A549 (cell line): ENCODE data around the gene COPE. TPM values are rescaled to one million over a fixed set of nuclear protein-coding genes. Genes with fewer than 3 reads are reported as not detected.
"Not testable (repeated sequence)": the region's sequence is repeated elsewhere in the genome, so short reads cannot be mapped to it uniquely, and the experiment has no call there.

Experiments
- ATAC-seq, 2 experiments: fragments of 200-7000 bp in 1 of 2; fragments of >200 bp in 1 of 2; cut with Nextera tagmentation in 1 of 2; cut with Tn5 transposase in 1 of 2; 3 replicates each; pipeline versions ENCODE4 v1.8.0 to v1.9.1; 2018 to 2020; ENCODE audit warnings: mild to moderate bottlenecking in 1 of 2, moderate library complexity in 1 of 2
- CTCF ChIA-PET: fragments of 300-600 bp; sonication (Branson Sonifier 250); formaldehyde crosslinking; extraction: SDS; loops from one replicate; lab custom pipeline; 2021; ENCODE audit warnings: antibody characterized with exemption, inconsistent platforms; lab: Yijun Ruan, JAX
- POLR2A ChIA-PET: fragments of 350-600 bp; formaldehyde crosslinking; extraction: SDS; loops from one replicate; lab custom pipeline; 2021; ENCODE audit warnings: antibody characterized with exemption, inconsistent platforms; lab: Yijun Ruan, JAX
- DNase-seq, 2 experiments: peaks; one replicate each; pipeline versions ENCODE4 v3.0.0 to v3.0.0-alpha.2; 2011 to 2016; ENCODE audit warnings: low read depth in 1 of 2, low spot score in 1 of 2
- FAIRE-seq: peaks from 2 replicates; lab custom pipeline; 2011; peaks lifted over from hg19 to GRCh38; lab: Jason Lieb, UNC
- H3K27ac ChIP-seq, 2 experiments: fragments of >200 bp; sonication (Bioruptor Twin); formaldehyde crosslinking; 3 replicates each; pipeline ENCODE4 v1.5.1; 2016 to 2017
- H3K4me1 ChIP-seq: fragments of >200 bp; sonication (Bioruptor Twin); formaldehyde crosslinking; 3 replicates; pipeline ENCODE4 v1.6.1; 2016
- H3K4me2 ChIP-seq: fragments of >200 bp; sonication (Bioruptor Twin); formaldehyde crosslinking; 3 replicates; pipeline ENCODE4 v1.6.1; 2016
- H3K4me3 ChIP-seq: fragments of >200 bp; sonication (Bioruptor Twin); formaldehyde crosslinking; 3 replicates; pipeline ENCODE4 v1.5.1; 2016
- H3K9me3 ChIP-seq: fragments of >200 bp; sonication (Bioruptor Twin); formaldehyde crosslinking; 3 replicates; pipeline ENCODE4 v1.6.1; 2016
- CHD2 ChIP-seq: fragments of 150-350 bp; IDR thresholded peaks from 2 replicates; pipeline ENCODE4 v1.6.1; 2014; ENCODE audit warnings: low read length; ENCODE audit not compliant: partially characterized antibody
- CHD4 ChIP-seq: fragments of 200-600 bp; sonication (generic); IDR thresholded peaks from 2 replicates; pipeline ENCODE4 v1.6.1; 2016; ENCODE audit warnings: antibody characterized with exemption, mild to moderate bottlenecking, borderline replicate concordance
- ESRRA ChIP-seq: fragments of 150-350 bp; IDR thresholded peaks from 2 replicates; pipeline ENCODE4 v1.6.1; 2014; ENCODE audit warnings: mild to moderate bottlenecking, low read length, borderline replicate concordance
- FOXS1 ChIP-seq: fragments of 250-450 bp; sonication (Bioruptor Pico); IDR thresholded peaks from 2 replicates; pipeline ENCODE4 v1.5.0; 2020; ENCODE audit warnings: mild to moderate bottlenecking, moderate library complexity
- GATA3 ChIP-seq: IDR thresholded peaks from 2 replicates; pipeline ENCODE4 v1.6.1; 2012; ENCODE audit warnings: borderline replicate concordance
- HOXA7 ChIP-seq: fragments of 250-450 bp; sonication (Bioruptor Pico); IDR thresholded peaks from 2 replicates; pipeline ENCODE4 v1.5.0; 2020; ENCODE audit warnings: mild to moderate bottlenecking, moderate library complexity
- KDM5A ChIP-seq: fragments of 200-600 bp; sonication (generic); IDR thresholded peaks from 2 replicates; pipeline ENCODE4 v1.6.1; 2016; ENCODE audit warnings: antibody characterized with exemption, mild to moderate bottlenecking
- MAZ ChIP-seq: fragments of 150-350 bp; IDR thresholded peaks from 2 replicates; pipeline ENCODE4 v1.6.1; 2014; ENCODE audit warnings: antibody characterized with exemption, low read depth, low read length, borderline replicate concordance
- NFE2L2 ChIP-seq: fragments of 150-350 bp; conservative IDR thresholded peaks from 2 replicates; pipeline ENCODE4 v1.6.1; 2014; ENCODE audit warnings: low read length
- NPAS2 ChIP-seq: fragments of 250-450 bp; sonication (Bioruptor Pico); IDR thresholded peaks from 2 replicates; pipeline ENCODE4 v1.8.0; 2022; ENCODE audit warnings: mild to moderate bottlenecking, moderate library complexity, borderline replicate concordance
- PHF8 ChIP-seq: fragments of 200-600 bp; sonication (generic); IDR thresholded peaks from 2 replicates; pipeline ENCODE4 v1.6.1; 2016; ENCODE audit warnings: low read depth, mild to moderate bottlenecking, antibody characterized with exemption, moderate library complexity, borderline replicate concordance
- POLR2A ChIP-seq: IDR thresholded peaks from 2 replicates; pipeline ENCODE4 v1.6.1; 2012; ENCODE audit warnings: mild to moderate bottlenecking, low read length
- RAD21 ChIP-seq, 2 experiments: fragments of >200 bp in 1 of 2; sonication (Bioruptor Twin) in 1 of 2; formaldehyde crosslinking in 1 of 2; IDR thresholded peaks in 1 of 2; conservative IDR thresholded peaks in 1 of 2; 2 replicates in 1 of 2; 3 replicates in 1 of 2; pipeline ENCODE4 v1.6.1; 2012 to 2018; ENCODE audit warnings: inconsistent platforms in 1 of 2
- RARB ChIP-seq: fragments of 250-450 bp; sonication (Bioruptor Pico); IDR thresholded peaks from 2 replicates; pipeline ENCODE4 v1.8.0; 2021; ENCODE audit warnings: mild to moderate bottlenecking, moderate library complexity
- RCOR1 ChIP-seq: fragments of 150-350 bp; IDR thresholded peaks from 2 replicates; pipeline ENCODE4 v1.6.1; 2014; ENCODE audit warnings: antibody characterized with exemption, low read length, low read depth
- RNF2 ChIP-seq: fragments of 200-600 bp; sonication (generic); IDR thresholded peaks from 2 replicates; pipeline ENCODE4 v1.6.1; 2016; ENCODE audit warnings: low read depth, mild to moderate bottlenecking, antibody characterized with exemption, moderate library complexity, borderline replicate concordance
- SMC3 ChIP-seq: fragments of >200 bp; sonication (Bioruptor Twin); formaldehyde crosslinking; IDR thresholded peaks from 3 replicates; pipeline ENCODE4 v1.6.1; 2018; ENCODE audit warnings: inconsistent platforms
- SREBF2 ChIP-seq: fragments of 450-650 bp; IDR thresholded peaks from 2 replicates; pipeline ENCODE4 v1.6.1; 2014; ENCODE audit warnings: mild to moderate bottlenecking, moderate library complexity
- ZC3H11A ChIP-seq: fragments of 450-650 bp; IDR thresholded peaks from 2 replicates; pipeline ENCODE4 v1.6.1; 2014; ENCODE audit warnings: antibody characterized with exemption, mild to moderate bottlenecking
- ZFP36 ChIP-seq: fragments of 450-650 bp; IDR thresholded peaks from 2 replicates; pipeline ENCODE4 v1.6.1; 2014; ENCODE audit warnings: borderline replicate concordance; ENCODE audit not compliant: partially characterized antibody
- ZSCAN20 ChIP-seq: fragments of 250-450 bp; sonication (Bioruptor Pico); IDR thresholded peaks from 2 replicates; pipeline ENCODE4 v1.8.0; 2022; ENCODE audit warnings: mild to moderate bottlenecking, moderate library complexity
- WGBS: methylation state at CpG from one replicate; pipeline ENCODE4 v1.1.6; 2017; ENCODE audit errors: missing lambda C conversion rate; 5-methylcytosine and 5-hydroxymethylcytosine counted together
- polyA plus RNA-seq, 4 experiments: library from polyadenylated mRNA; depleted of rRNA in 3 of 4; stranded (reverse); fragments of >200 nt; fragmentation: RNase III in 1 of 4; extraction: RNeasy Plus Mini Kit Qiagen cat#74134 plus additional on column Dnase treatment in 1 of 4; gene quantifications; 2 replicates in 3 of 4; 3 replicates in 1 of 4; pipeline ENCODE4 v1.2.3, GENCODE V29; 2011 to 2017
- TF ChIP-seq, protein P1 (sequence below): IDR thresholded peaks from 2 replicates; pipeline ENCODE4 v1.6.1; 2012
- TF ChIP-seq, protein P2 (sequence below): fragments of 150-350 bp; IDR thresholded peaks from 2 replicates; pipeline ENCODE4 v1.6.1; 2014; ENCODE audit warnings: low read depth, mild to moderate bottlenecking, low read length
- TF ChIP-seq, protein P3 (sequence below): fragments of >200 bp; sonication (Bioruptor Twin); formaldehyde crosslinking; IDR thresholded peaks from 3 replicates; pipeline ENCODE4 v1.5.1; 2016
- TF ChIP-seq, protein P4 (sequence below): IDR thresholded peaks from 2 replicates; pipeline ENCODE4 v1.6.1; 2012; ENCODE audit warnings: low read depth, borderline replicate concordance

Gene COPE
- polyA plus RNA-seq, 2 of the 4 experiments (the other 2 are of a cell fraction) = 94.0 to 114 TPM

DNA sequence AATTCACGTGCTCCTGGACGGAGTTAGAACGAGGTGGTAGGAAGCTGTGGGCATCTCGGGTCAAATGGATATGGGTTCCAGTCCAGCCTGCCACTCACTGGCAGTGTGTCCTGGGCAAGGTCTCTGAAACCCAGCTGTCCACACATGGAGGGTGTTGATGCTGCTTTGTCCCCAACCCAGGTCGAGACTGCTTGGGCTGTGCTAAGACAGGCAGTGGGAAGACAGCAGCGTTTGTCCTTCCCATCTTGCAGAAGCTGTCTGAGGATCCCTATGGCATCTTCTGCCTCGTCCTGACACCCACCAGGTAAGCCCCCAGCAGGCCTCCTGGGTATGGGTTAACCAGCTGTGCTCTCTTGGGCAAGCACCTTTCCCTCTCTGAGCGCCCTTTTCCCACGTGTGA, 1.2 kb upstream of the COPE start:
- ChIA-PET CTCF (interaction anchor here (0.7 to 2.3 kb wide), 3 partner anchors 13 to 66 kb away, joined by 3 to 8 read pairs (median 3); no protein-coding TSS in a partner anchor), POLR2A (no interaction called here)
- H3K4me3 ChIP-seq = peak overlapping the region; percentile 91
- H3K9me3 ChIP-seq = no peaks in the 10 kb centered on the region
- ATAC-seq (no peak), FAIRE-seq (no peak), DNase-seq (no peak)
- 32% methylated on average over 8 of the region's 9 CpGs for WGBS
- peak overlapping the region; percentile 99 for H3K4me2 ChIP-seq
- peaks cover 8% of the 10 kb centered on the region; the same call in 1 of the 3 replicates for H3K4me1 ChIP-seq
- H3K27ac ChIP-seq = peak overlapping the region; percentile 77 to 88
- TF ChIP-seq POLR2A (no peak), NPAS2 (no peak)

DNA sequence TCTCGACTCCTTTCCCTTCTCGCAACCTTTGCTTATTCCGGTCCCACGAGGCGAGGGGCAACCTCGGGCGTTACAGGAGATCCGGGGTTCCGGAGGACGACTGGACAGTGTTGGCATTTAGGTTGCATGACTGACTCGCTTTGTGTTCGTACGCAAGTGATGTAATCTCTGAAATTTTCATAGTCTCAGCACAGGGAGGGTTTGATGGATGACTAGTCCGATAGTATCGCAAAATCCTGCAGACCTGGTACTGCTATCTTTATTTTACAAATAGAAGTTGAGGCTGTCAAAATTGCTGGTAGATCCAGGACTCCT, 670 bp upstream of the COPE start:
- TF ChIP-seq PHF8 (0 out of 2 replicates have a peak, but pooled peaks have one; percentile 46), SREBF2 (no peak), KDM5A (peak; percentile 40; the same call in 1 of the 2 replicates)
- Histone ChIP-seq H3K4me2 (peak overlapping the region; percentile 99), H3K9me3 (no peaks in the 10 kb centered on the region), H3K27ac (peak overlapping the region; percentile 77 to 88), H3K4me1 (peaks cover 8% of the 10 kb centered on the region; the same call in 1 of the 3 replicates), H3K4me3 (peak overlapping the region; percentile 91)
- POLR2A ChIA-PET = interaction anchor here (0.5 to 1.3 kb wide), 8 partner anchors 20 to 438 kb away, joined by 3 to 5 read pairs (median 4); partner anchors contain the start of genes CERS1 and UPF1
- DNase-seq (no peak), ATAC-seq (0 out of 6 replicates have a peak, but pooled peaks of 1 of the 2 experiments have one; percentile 4), FAIRE-seq (no peak)
- CTCF ChIA-PET = interaction anchor here (1.2 to 2.7 kb wide), 2 partner anchors 24 to 67 kb away, joined by 3 to 28 read pairs; no protein-coding TSS in a partner anchor
- 1% methylated on average over 15 of the region's 15 CpGs for WGBS

DNA sequence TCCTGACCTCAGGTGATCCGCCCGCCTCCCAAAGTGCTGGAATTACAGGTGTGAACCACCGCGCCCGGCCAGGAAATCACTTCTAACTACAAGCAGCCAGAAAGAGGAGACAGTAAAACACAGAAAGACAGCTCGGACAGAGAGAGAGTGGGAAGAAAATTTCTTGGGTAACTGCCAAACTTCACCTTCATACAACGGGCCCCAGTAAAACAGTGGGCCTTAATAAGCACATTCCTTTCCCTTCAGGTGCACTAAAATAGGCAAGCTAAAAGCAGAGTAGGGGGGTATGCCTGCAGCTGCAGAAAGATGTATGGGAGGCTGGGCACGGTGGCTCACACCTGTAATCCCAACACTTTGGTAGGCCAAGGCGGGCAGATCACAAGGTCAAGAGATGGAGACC, 1.6 kb downstream of the COPE start:
- 95% methylated on average over 9 of the region's 9 CpGs for WGBS
- not testable (repeated sequence) for H3K27ac ChIP-seq, ATAC-seq, FAIRE-seq, H3K4me1 ChIP-seq, H3K4me3 ChIP-seq, DNase-seq, H3K9me3 ChIP-seq
- peak overlapping the region; percentile 85 for H3K4me2 ChIP-seq
- POLR2A ChIA-PET = interaction anchor here (0.7 kb wide), 1 partner anchor 8 kb away, joined by 3 read pairs; no protein-coding TSS in a partner anchor
- CTCF ChIA-PET = interaction anchor here (1.1 to 2.7 kb wide), 4 partner anchors 23 to 78 kb away, joined by 3 to 28 read pairs (median 6); no protein-coding TSS in a partner anchor

DNA sequence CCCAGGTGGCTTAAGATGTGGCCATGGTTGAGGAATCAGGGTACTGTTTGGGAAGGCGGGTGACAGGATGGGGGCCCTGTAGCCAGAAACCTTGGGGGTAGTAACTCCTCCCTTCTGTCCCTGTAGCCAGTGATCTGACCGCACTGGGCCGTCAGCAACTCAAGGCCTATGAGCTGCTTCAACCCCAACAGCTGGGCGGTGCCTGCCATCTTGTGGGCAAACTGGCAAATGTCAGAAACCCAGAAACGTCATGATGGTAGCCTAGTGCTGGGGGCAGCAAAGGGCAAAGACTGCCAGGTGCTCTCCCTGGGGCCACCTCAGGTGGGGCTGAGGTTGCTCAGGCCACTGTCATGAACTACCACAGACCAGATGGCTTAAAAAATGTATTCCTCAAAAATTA, 3.5 kb downstream of the COPE start:
- peak in 1 of 2 experiments; percentile 68 for DNase-seq
- no peak for FAIRE-seq
- Histone ChIP-seq H3K4me2 (no peak overlapping the region), H3K4me3 (no peak overlapping the region), H3K4me1 (peaks cover 7% of the 10 kb centered on the region; the same call in 1 of the 3 replicates), H3K9me3 (no peaks in the 10 kb centered on the region), H3K27ac (no peak overlapping the region)
- ChIA-PET CTCF (interaction anchor here (1.0 to 1.5 kb wide), 5 partner anchors 12 to 77 kb away, joined by 3 to 4 read pairs (median 3); no protein-coding TSS in a partner anchor), POLR2A (no interaction called here)
- TF ChIP-seq HOXA7 (CRISPR knock-in tag) = no peak
- no peak for TF ChIP-seq ZC3H11A
- TF ChIP-seq, protein P1, sequence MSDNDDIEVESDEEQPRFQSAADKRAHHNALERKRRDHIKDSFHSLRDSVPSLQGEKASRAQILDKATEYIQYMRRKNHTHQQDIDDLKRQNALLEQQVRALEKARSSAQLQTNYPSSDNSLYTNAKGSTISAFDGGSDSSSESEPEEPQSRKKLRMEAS = no peak
- TF ChIP-seq CHD2 = no peak
- TF ChIP-seq RAD21 (conservative IDR thresholded peaks at IDR 0.05 in 1 of 2, IDR thresholded peaks at IDR 0.05 in 1 of 2) = peak; percentile 48 to 67
- no peak for TF ChIP-seq NFE2L2
- no peak for TF ChIP-seq GATA3
- TF ChIP-seq, protein P2, sequence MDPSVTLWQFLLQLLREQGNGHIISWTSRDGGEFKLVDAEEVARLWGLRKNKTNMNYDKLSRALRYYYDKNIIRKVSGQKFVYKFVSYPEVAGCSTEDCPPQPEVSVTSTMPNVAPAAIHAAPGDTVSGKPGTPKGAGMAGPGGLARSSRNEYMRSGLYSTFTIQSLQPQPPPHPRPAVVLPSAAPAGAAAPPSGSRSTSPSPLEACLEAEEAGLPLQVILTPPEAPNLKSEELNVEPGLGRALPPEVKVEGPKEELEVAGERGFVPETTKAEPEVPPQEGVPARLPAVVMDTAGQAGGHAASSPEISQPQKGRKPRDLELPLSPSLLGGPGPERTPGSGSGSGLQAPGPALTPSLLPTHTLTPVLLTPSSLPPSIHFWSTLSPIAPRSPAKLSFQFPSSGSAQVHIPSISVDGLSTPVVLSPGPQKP = no peak
- no peak for TF ChIP-seq RARB
- TF ChIP-seq SMC3 = peak; percentile 21; the same call in 1 of the 3 replicates
- TF ChIP-seq ZSCAN20 = no peak
- TF ChIP-seq, protein P3, sequence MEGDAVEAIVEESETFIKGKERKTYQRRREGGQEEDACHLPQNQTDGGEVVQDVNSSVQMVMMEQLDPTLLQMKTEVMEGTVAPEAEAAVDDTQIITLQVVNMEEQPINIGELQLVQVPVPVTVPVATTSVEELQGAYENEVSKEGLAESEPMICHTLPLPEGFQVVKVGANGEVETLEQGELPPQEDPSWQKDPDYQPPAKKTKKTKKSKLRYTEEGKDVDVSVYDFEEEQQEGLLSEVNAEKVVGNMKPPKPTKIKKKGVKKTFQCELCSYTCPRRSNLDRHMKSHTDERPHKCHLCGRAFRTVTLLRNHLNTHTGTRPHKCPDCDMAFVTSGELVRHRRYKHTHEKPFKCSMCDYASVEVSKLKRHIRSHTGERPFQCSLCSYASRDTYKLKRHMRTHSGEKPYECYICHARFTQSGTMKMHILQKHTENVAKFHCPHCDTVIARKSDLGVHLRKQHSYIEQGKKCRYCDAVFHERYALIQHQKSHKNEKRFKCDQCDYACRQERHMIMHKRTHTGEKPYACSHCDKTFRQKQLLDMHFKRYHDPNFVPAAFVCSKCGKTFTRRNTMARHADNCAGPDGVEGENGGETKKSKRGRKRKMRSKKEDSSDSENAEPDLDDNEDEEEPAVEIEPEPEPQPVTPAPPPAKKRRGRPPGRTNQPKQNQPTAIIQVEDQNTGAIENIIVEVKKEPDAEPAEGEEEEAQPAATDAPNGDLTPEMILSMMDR = peak; percentile 37; the same call in 2 of the 3 replicates
- TF ChIP-seq ESRRA = no peak
- TF ChIP-seq CHD4 = no peak
- no peak for TF ChIP-seq ZFP36
- no peak for TF ChIP-seq RCOR1
- TF ChIP-seq MAZ = no peak
- no peak for TF ChIP-seq RNF2
- TF ChIP-seq FOXS1 = no peak
- TF ChIP-seq, protein P4, sequence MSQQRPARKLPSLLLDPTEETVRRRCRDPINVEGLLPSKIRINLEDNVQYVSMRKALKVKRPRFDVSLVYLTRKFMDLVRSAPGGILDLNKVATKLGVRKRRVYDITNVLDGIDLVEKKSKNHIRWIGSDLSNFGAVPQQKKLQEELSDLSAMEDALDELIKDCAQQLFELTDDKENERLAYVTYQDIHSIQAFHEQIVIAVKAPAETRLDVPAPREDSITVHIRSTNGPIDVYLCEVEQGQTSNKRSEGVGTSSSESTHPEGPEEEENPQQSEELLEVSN = no peak
- ATAC-seq = peak in 1 of 2 experiments; percentile 27; a peak in 2 of 6 replicates
- 83% methylated on average over 1 of the region's 5 CpGs for whole genome bisulfite sequencing
